Osteoblast (primary cell): ENCODE data around the gene FBXW4. TPM values are rescaled to one million over a fixed set of nuclear protein-coding genes. Genes with fewer than 3 reads are reported as not detected.

Source experiments
- DNase-seq: peaks from one replicate; pipeline ENCODE4 v3.0.0; 2011; ENCODE audit warnings: low spot score, mixed read lengths; ENCODE audit not compliant: insufficient read length; ENCODE audit errors: missing footprints
- H2AFZ ChIP-seq: 2 replicates; pipeline ENCODE4 v1.6.0; 2011; ENCODE audit warnings: mild to moderate bottlenecking, low read length
- H3K27ac ChIP-seq: 2 replicates; pipeline ENCODE4 v1.5.1; 2011; ENCODE audit warnings: mild to moderate bottlenecking, low read depth, low read length, moderate library complexity
- H3K27me3 ChIP-seq: 2 replicates; pipeline ENCODE4 v1.6.0; 2012; ENCODE audit warnings: mild to moderate bottlenecking, control low read depth, inconsistent platforms, low read length, moderate library complexity; ENCODE audit not compliant: insufficient read depth
- H3K36me3 ChIP-seq: 2 replicates; pipeline ENCODE4 v1.5.1; 2011; ENCODE audit warnings: mild to moderate bottlenecking, low read length, control low read depth, moderate library complexity; ENCODE audit not compliant: insufficient read depth
- H3K4me1 ChIP-seq: 2 replicates; pipeline ENCODE4 v1.5.1; 2011; ENCODE audit warnings: mild to moderate bottlenecking, low read length, control low read depth, moderate library complexity; ENCODE audit not compliant: insufficient read depth
- H3K4me2 ChIP-seq: 2 replicates; pipeline ENCODE4 v1.6.0; 2011; ENCODE audit warnings: mild to moderate bottlenecking, low read length; ENCODE audit not compliant: insufficient read depth
- H3K4me3 ChIP-seq: fragments of 200-600 bp; sonication (generic); 3 replicates; pipeline ENCODE4 v1.5.1; 2012; ENCODE audit warnings: mild to moderate bottlenecking, low read length, inconsistent platforms; ENCODE audit not compliant: insufficient read depth
- H3K79me2 ChIP-seq: 2 replicates; pipeline ENCODE4 v1.6.0; 2012; ENCODE audit warnings: mild to moderate bottlenecking, low read length, control low read depth, inconsistent platforms; ENCODE audit not compliant: insufficient read depth
- H3K9me3 ChIP-seq: 2 replicates; pipeline ENCODE4 v1.5.1; 2011; ENCODE audit warnings: low read depth, low read length, control low read depth
- H4K20me1 ChIP-seq: 2 replicates; pipeline ENCODE4 v1.6.0; 2012; ENCODE audit warnings: mild to moderate bottlenecking, low read length, control low read depth; ENCODE audit not compliant: insufficient read depth
- CTCF ChIP-seq: IDR thresholded peaks from 2 replicates; pipeline ENCODE4 v1.5.1; 2011; ENCODE audit warnings: mild to moderate bottlenecking, low read depth, low read length, moderate library complexity; ENCODE audit errors: extremely low read depth
- total RNA-seq: library from RNA; depleted of rRNA; stranded (reverse); fragments of >200 nt; gene quantifications from 2 replicates; pipeline ENCODE4 v1.2.3, GENCODE V29; 2012

The FBXW4 gene
- total RNA-seq, 1 donor = 40.2 TPM

GRCh38 chr10:101570428-101571270 is 124.3 kb downstream of the FBXW4 start:
- peak; percentile 93 for DNase-seq
- no peak overlapping the region for H3K27ac ChIP-seq
- H3K4me1 ChIP-seq = peaks cover 9% of the 10 kb centered on the region
- H3K27me3 ChIP-seq = peaks cover 40% of the 10 kb centered on the region
- H4K20me1 ChIP-seq = no peaks in the 10 kb centered on the region
- peaks cover 2% of the 10 kb centered on the region for H3K9me3 ChIP-seq
- TF ChIP-seq CTCF = no peak
- H3K4me3 ChIP-seq = peak overlapping the region; percentile 76
- no peaks in the 10 kb centered on the region for H3K79me2 ChIP-seq
- H3K4me2 ChIP-seq = peak overlapping the region; percentile 93
- H2AFZ ChIP-seq = peak overlapping the region; percentile 96
- no peaks in the 10 kb centered on the region for H3K36me3 ChIP-seq

GRCh38 chr10:101569622-101570427 is 125.1 kb downstream of the FBXW4 start:
- H3K4me2 ChIP-seq = peak overlapping the region; percentile 93
- no peaks in the 10 kb centered on the region for H4K20me1 ChIP-seq
- TF ChIP-seq CTCF = peak; percentile 52
- no peaks in the 10 kb centered on the region for H3K36me3 ChIP-seq
- H3K4me3 ChIP-seq = peak overlapping the region; percentile 76
- peaks cover 2% of the 10 kb centered on the region for H3K9me3 ChIP-seq
- peaks cover 9% of the 10 kb centered on the region for H3K4me1 ChIP-seq
- H3K27me3 ChIP-seq = peaks cover 48% of the 10 kb centered on the region
- no peak overlapping the region for H3K27ac ChIP-seq
- DNase-seq = peak; percentile 99
- H3K79me2 ChIP-seq = no peaks in the 10 kb centered on the region
- H2AFZ ChIP-seq = peak overlapping the region; percentile 86

DNA sequence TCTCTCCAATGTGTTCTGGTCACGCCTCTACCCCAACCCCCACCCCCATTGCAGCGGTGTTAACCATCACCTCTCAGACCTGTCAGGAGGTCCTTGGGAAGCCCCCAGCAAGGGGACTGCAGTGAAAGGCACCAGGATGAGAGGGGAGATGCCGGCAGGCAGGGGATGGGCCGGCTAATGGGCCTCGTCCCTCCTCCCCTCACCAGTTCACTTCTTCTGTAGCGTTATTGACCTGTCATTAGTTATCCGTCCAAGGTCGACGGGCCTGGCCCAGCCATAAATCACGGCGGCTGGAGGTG is 125.7 kb downstream of the FBXW4 start:
- Histone ChIP-seq H3K4me1 (peaks cover 9% of the 10 kb centered on the region), H3K36me3 (no peaks in the 10 kb centered on the region), H3K4me3 (peak overlapping the region; percentile 76), H3K79me2 (no peaks in the 10 kb centered on the region), H3K27ac (no peak overlapping the region), H3K4me2 (peak overlapping the region; percentile 93), H3K9me3 (peaks cover 2% of the 10 kb centered on the region), H3K27me3 (peaks cover 50% of the 10 kb centered on the region), H4K20me1 (no peaks in the 10 kb centered on the region), H2AFZ (no peak overlapping the region)
- TF ChIP-seq CTCF = no peak
- no peak for DNase-seq
